Bone marrow (tissue), 2 donors: ENCODE results near the gene UCN3.
"Not testable (repeated sequence)": the region's sequence is repeated elsewhere in the genome, so short reads cannot be mapped to it uniquely, and the experiment has no call there.

Experiments
- DNase-seq, 2 donors: peaks; one replicate each; lab custom pipeline; 2025; lab: John Stamatoyannopoulos, UW

Gene UCN3

GRCh38 chr10:5410787-5411186 is 46.0 kb downstream of the UCN3 start:
- DNase-seq = not testable (repeated sequence)

GRCh38 chr10:5411941-5412276 is 47.1 kb downstream of the UCN3 start:
- no peak for DNase-seq

DNA sequence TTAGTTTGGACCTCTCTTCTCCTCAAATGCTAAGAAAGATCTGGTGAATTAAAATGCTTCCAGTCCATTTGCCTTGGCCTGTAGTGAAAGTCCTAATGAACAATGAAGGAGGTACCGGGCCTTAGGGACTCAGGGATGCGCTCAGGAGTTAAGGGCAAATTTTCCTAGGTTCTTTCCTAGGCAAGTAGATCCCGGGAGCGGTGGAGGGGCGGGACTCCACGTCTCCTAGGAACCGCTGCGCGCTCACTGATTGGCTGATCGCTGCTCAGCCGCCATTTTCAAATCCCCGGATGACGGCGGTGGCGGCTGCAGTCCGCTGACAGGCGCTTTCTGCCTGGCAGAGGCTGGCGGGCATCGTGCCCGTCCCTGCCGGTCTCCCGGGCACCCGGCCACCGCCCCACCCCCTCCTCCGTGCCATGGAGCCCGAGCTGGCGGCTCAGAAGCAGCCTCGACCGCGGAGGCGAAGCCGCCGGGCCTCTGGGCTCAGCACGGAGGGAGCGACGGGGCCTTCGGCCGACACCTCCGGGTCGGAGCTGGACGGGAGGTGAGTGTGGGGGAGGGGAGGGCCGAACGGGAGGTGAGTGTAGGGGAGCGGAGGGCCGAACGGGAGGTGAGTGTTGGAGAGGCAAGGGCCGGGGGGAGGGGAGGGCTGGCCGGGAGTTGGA is 47.6 kb downstream of the UCN3 start, which contains the start of gene NET1:
NET1 (plus strand) TSS at position 281 of the 665 bp plus-strand sequence; CDS start at position 417, 136 bp downstream.
- DNase-seq = peak; percentile 38 to 62

DNA sequence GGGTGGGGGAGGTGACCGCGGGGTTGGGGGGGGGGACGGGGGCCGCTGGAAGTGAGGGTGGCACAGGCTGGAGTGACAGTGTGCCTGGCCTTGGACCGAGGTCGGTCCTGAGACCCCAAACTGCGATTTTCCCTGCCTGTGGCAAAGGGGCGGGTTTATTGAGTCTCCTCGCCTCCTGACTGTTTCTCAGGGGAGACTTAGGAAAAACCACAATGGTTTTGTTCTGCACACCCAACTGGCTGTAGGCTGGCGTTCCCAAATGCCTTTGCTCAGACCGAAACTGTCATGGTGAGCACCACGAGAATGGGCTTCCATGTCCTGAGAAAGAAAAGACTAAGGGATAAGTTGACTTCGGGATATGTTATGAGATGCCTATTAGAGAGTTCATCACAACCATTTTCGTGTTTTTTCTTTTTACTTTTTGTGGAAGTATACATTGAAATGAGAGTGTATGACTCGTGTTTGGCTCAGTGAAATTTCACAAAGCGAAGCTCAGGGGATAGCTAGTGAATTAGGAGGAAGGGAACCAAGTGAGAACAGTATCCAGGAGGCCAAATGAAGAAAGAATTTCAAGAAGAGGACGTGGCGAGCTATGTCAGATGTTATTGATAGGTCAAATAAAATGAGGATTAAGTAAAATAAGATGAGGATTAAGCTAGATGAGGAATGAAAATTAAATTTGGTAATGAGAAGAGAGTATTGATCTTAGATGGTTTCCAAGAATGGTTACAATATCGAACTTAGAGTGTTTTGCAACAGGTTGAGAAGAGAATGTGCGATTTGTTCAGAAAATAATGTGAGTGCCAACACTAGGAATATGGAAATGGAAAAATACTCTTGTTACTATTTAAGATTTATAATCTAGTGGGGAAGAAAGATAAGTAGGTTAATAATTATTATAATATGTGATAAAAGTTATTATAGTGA is 48.5 kb downstream of the UCN3 start:
- DNase-seq = no peak

- DNase-seq = no peak
These were observed 52.2 kb downstream of the UCN3 start for GRCh38 chr10:5416981-5417380.

DNA sequence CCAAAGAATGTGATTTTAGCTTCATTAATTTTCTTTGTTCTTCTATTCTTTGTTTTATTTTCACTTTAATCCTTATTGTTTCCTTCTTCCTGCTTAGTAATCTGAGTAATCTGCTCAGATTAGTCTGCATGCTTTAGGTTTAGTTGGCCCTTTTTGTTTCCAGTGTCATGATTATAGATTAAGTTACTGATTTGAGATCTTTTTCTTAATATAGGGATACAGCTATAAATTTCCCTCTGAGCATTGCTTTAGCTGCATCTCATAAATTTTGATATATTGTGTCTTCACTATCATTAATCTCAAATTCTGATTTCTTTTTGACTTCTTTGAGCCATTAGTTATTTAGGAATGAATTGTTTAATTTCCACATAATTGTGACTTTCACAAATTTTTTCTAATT is 53.8 kb downstream of the UCN3 start:
- no peak for DNase-seq

- no peak for DNase-seq
These were observed 54.8 kb downstream of the UCN3 start for GRCh38 chr10:5419466-5420094.

DNA sequence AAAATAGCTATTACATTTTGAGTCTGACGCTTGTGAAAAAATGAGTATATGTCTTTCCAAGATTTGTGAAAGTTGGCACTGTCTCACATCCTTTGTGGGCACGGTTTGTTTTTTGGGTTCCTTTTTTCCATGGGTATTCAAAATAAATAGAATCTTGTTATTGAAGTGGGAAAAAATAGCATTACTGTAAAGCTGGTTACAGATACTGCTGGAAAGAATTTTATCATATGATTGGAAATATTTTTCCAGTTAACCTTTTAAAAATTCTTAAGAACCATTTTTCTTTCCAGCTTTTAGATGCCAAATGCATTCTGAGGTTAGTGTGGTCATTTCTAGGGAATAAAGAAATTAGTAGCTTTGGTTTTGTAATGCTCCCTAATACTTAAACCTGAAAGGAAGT is 59.0 kb downstream of the UCN3 start:
- no peak for DNase-seq
